ENCODE results near the gene NPM3. TPM values are rescaled to one million over a fixed set of nuclear protein-coding genes. Genes with fewer than 3 reads are reported as not detected.

The NPM3 gene
- total RNA-seq, 6 experiments from 2014 or later = 4.7 to 31.8 (median 8.6) TPM

DNA sequence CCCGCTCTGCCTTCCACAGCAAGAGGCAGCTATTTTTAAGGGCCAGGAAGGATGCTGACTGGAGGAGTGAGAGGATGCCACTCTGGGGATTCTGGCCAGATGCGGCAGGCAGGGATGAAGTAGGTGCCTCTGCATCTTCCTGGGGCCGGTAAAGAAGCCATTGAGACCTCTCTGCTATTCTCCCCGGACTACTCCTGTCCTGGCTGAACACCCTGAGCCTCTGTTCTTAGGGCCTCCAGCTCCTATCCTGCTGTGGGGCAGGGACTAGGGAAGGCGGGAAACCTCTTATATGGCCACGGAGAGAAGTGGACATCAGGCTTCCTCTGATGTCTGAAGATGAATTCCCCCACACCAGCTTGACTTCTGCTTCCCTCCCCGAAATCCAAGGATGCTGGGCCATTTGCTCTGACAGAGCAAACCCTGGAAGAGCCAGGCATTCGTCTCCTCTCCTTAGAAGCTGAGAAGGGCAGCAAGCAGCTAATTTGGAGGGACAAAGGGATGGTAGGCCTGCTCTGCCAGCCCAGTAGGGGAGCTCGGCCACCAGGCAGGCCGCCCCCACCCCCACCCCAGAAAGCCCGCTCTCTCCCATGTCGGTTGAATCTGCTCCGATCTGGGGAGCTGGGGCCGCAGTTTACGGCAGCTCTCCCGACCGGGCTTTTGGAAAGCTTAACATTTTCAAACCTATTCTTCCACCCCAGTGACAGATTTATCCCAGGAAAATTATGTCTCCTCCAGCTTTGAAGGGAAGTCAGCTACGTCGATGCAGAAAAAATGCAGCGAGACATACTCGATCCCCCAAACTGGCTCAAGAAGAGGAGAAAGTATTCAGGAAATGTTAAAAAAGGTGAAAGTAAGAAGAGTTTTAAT is 10.1 kb downstream of the NPM3 start:
- no peaks in the 10 kb centered on the region for H3K9me3 ChIP-seq
- 23% methylated on average over 12 of the region's 21 CpGs for WGBS (ENCODE audit: insufficient coverage, low coverage, low lambda C conversion rate, missing lambda C conversion rate)

DNA sequence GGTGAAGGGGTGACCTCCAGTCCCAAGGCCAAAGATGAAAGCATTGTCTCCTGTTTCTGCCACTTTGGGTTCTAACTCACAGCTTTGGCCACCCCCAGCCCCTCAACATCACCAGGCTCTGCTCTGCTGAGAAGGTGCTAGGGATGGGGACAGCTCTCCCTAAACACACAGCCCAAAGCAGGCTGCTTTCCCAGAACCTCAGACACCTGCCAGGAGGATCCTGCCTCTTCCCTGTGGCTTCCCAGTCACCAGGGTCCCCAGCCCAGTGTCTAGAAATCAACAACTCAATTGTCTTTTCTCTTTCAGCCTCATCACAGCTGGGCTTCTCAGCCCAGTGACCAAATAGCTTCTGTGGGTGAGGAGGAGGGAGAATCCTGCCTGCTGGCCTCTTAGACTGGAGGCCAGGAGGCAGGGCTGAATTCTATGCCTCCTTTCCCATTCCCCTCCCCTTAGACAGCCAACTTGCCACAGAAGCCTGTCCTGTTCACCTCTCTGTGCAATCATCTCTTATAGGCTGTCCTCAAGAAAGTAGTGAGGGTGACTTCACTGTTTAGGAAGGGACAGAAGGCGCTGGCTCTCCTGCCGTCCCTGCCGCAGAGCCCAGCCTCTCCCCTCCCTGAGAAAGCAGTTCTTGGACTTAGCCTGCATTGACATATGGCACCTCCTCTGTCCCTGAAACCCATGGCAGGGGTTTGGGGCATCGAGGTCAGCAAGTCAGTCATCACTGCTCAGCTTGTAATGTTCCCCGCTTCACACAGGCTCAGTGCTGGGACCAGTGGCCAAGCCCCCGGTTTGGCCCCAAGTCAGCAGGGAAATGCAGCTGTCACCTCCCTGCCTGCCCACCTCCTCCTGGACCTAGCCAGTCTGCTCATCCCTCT is 11.0 kb downstream of the NPM3 start:
- intact Hi-C loops (cut with DNase I) = loop anchor here in 1 of 2 donors (10.0 kb wide), 1 partner anchor 557 kb away; no protein-coding TSS in a partner anchor
- ATAC-seq (no peak), DNase-seq (no peak)
- Histone ChIP-seq H3K36me3 (no peaks in the 10 kb centered on the region), H3K4me1 (peaks cover 0 to 16% (median 0%) of the 10 kb centered on the region in 4 donors), H3K9me3 (no peaks in the 10 kb centered on the region), H3K4me3 (no peak overlapping the region), H3K27me3 (peaks cover 0 to 13% of the 10 kb centered on the region in 2 donors), H3K27ac (no peak overlapping the region)
- TF ChIP-seq, protein P1, sequence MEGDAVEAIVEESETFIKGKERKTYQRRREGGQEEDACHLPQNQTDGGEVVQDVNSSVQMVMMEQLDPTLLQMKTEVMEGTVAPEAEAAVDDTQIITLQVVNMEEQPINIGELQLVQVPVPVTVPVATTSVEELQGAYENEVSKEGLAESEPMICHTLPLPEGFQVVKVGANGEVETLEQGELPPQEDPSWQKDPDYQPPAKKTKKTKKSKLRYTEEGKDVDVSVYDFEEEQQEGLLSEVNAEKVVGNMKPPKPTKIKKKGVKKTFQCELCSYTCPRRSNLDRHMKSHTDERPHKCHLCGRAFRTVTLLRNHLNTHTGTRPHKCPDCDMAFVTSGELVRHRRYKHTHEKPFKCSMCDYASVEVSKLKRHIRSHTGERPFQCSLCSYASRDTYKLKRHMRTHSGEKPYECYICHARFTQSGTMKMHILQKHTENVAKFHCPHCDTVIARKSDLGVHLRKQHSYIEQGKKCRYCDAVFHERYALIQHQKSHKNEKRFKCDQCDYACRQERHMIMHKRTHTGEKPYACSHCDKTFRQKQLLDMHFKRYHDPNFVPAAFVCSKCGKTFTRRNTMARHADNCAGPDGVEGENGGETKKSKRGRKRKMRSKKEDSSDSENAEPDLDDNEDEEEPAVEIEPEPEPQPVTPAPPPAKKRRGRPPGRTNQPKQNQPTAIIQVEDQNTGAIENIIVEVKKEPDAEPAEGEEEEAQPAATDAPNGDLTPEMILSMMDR (IDR thresholded peaks at IDR 0.05) = no peak
- TF ChIP-seq POLR2A (IDR thresholded peaks at IDR 0.05) = no peak
- WGBS (ENCODE audit: insufficient coverage, low coverage, low lambda C conversion rate, missing lambda C conversion rate) = 46% methylated on average over 4 of the region's 6 CpGs

More for the DNA sequence above, 10.1 kb downstream of the NPM3 start:
- no peak overlapping the region for H3K27ac ChIP-seq
- TF ChIP-seq, protein P1 (IDR thresholded peaks at IDR 0.05) = no peak
- TF ChIP-seq POLR2A (IDR thresholded peaks at IDR 0.05) = no peak
- no peak overlapping the region for H3K4me3 ChIP-seq
- peaks cover 0 to 16% (median 0%) of the 10 kb centered on the region in 4 donors for H3K4me1 ChIP-seq
- intact Hi-C loops (cut with DNase I) = loop anchor here in 1 of 2 donors (10.0 kb wide), 1 partner anchor 558 kb away; no protein-coding TSS in a partner anchor
- no peaks in the 10 kb centered on the region for H3K36me3 ChIP-seq
- ATAC-seq = no peak
- DNase-seq = no peak
- peaks cover 0 to 13% of the 10 kb centered on the region in 2 donors for H3K27me3 ChIP-seq

DNA sequence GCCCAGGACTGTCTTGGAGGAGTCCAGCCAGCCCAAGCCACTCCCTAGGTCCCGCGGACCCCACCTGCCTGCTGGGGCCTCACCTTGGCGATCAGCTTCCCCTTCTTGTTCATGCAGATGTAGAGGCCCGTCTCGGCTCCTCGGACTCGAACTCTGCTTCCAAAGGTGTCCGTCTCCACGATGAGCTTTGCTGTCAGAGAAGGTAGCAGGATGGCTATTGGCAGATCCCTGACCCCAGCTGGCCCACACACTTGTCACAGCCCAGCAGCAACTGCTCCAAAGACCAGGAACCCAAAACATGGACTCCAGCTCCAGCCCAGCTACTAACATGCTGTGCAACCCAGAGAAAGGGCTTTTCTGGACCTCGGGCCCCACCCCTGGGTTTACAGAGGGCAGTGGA is 11.9 kb downstream of the NPM3 start:
- no peak for DNase-seq
- intact Hi-C loops (cut with DNase I) = loop anchor here in 1 of 2 donors (10.0 kb wide), 1 partner anchor 557 kb away; no protein-coding TSS in a partner anchor
- Histone ChIP-seq H3K4me1 (peaks cover 0 to 16% (median 0%) of the 10 kb centered on the region in 4 donors), H3K4me3 (no peak overlapping the region), H3K27me3 (peaks cover 0 to 13% of the 10 kb centered on the region in 2 donors), H3K27ac (no peak overlapping the region), H3K36me3 (no peaks in the 10 kb centered on the region), H3K9me3 (no peaks in the 10 kb centered on the region)
- 75% methylated on average over 4 of the region's 10 CpGs for WGBS (ENCODE audit: insufficient coverage, low coverage, low lambda C conversion rate, missing lambda C conversion rate)
- no peak for TF ChIP-seq POLR2A (IDR thresholded peaks at IDR 0.05)
- TF ChIP-seq, protein P1 (IDR thresholded peaks at IDR 0.05) = no peak
- ATAC-seq = no peak
